Pancreas (tissue), 10 donors: ENCODE data around the gene ISCA2. TPM values are rescaled to one million over a fixed set of nuclear protein-coding genes. Genes with fewer than 3 reads are reported as not detected.
"Not testable (repeated sequence)": the region's sequence is repeated elsewhere in the genome, so short reads cannot be mapped to it uniquely, and the experiment has no call there.

ENCODE experiments used
- ATAC-seq, 4 donors: fragments of 200-7000 bp; cut with Tn5 transposase; one replicate each; pipeline versions ENCODE4 v1.8.0 to v1.9.1; 2020; ENCODE audit warnings: mild to moderate bottlenecking in 4 of 4, moderate library complexity in 4 of 4
- DNase-seq, 6 donors: peaks; one replicate each; pipeline ENCODE4 v3.0.0-alpha.2; 2020
- FAIRE-seq: peaks from 2 replicates; lab custom pipeline; 2012; peaks lifted over from hg19 to GRCh38; lab: Jason Lieb, UNC
- H3K27ac ChIP-seq, 4 donors: fragments of 200-600 bp; sonication (generic); 1 replicate in 3 of 4; 2 replicates in 1 of 4; pipeline versions ENCODE4 v1.5.0 to v1.8.0; 2020
- H3K27me3 ChIP-seq, 4 donors: fragments of 200-600 bp; one replicate each; pipeline ENCODE4 v1.8.0; 2021
- H3K36me3 ChIP-seq, 3 donors: fragments of 200-600 bp; sonication (generic) in 1 of 3; one replicate each; pipeline versions ENCODE4 v1.5.0 to v1.8.0; 2020 to 2021
- H3K4me1 ChIP-seq, 3 donors: fragments of 200-600 bp; one replicate each; pipeline ENCODE4 v1.8.0; 2021
- H3K4me3 ChIP-seq, 4 donors: fragments of 200-600 bp; sonication (generic) in 2 of 4; one replicate each; pipeline versions ENCODE4 v1.5.0 to v1.8.0; 2020 to 2021
- H3K9me3 ChIP-seq, 4 donors: fragments of 200-600 bp; one replicate each; pipeline ENCODE4 v1.8.0; 2021
- WGBS, 2 donors: extraction: QIAGEN DNeasy Blood & Tissue Kit; methylation state at CpG; one replicate each; pipeline ENCODE4 v1.1.7; 2013; 5-methylcytosine and 5-hydroxymethylcytosine counted together
- intact Hi-C, 3 donors: fragments of 100-400 bp; cut with DNase I; formaldehyde crosslinking; loops; one replicate each; pipeline versions ENCODE4 v1.11.1 to v1.14.2; 2022
- polyA plus RNA-seq, 2 donors: library from polyadenylated mRNA; stranded (reverse); fragments of 200-250 nt; gene quantifications; one replicate each; pipeline ENCODE4 v1.2.3, GENCODE V29; 2013
- total RNA-seq, 6 donors: library from RNA; stranded (reverse); fragmentation: NEBNext Ultra II Directional in 4 of 6; extraction: Animal tissue kit (Norgen Biotek cat#: 25700) in 4 of 6; gene quantifications; one replicate each; pipeline versions ENCODE4 v1.2.1 to v1.2.4, GENCODE V29; 2021 to 2023
- TF ChIP-seq, protein P1 (sequence below), 4 donors: fragments of 200-600 bp; sonication (generic) in 3 of 4; IDR thresholded peaks; one replicate each; pipeline versions ENCODE4 v1.5.0 to v1.8.0; 2021; ENCODE audit warnings: antibody characterized with exemption in 4 of 4
- donor health status: healthy with polysubstance abuse.
- donor health status: DM: no; HTN: no; CAD: no; lungs with moderate emphysema.
- donor health status: DM: no; HTN: no; CAD: no.
- donor health status: control.
- donor health status: control.
- donor health status: Bipolar disorder and iron deficiency.
- donor health status: DM: yes; HTN: yes; CAD: no.
- donor health status: DM: no; HTN: no; CAD: no.
- donor health status: DM: no; HTN: no; CAD: no.
- donor health status: DM: yes; HTN: yes; CAD: no.

The ISCA2 gene
- total RNA-seq (10 to 100 TPM in 3 of 6 donors, 1 to 10 TPM in 3; 8.6 to 14.4 (median 10.0) TPM), polyA plus RNA-seq (10 to 100 TPM in 1 of 2 donors, 1 to 10 TPM in 1; 7.7 to 23.4 TPM)

- no peaks in the 10 kb centered on the region for H3K9me3 ChIP-seq
- WGBS, 2 donors = 1% methylated on average over 65 to 73 of the region's 73 CpGs
- intact Hi-C loops = no loop called here
- TF ChIP-seq, protein P1, sequence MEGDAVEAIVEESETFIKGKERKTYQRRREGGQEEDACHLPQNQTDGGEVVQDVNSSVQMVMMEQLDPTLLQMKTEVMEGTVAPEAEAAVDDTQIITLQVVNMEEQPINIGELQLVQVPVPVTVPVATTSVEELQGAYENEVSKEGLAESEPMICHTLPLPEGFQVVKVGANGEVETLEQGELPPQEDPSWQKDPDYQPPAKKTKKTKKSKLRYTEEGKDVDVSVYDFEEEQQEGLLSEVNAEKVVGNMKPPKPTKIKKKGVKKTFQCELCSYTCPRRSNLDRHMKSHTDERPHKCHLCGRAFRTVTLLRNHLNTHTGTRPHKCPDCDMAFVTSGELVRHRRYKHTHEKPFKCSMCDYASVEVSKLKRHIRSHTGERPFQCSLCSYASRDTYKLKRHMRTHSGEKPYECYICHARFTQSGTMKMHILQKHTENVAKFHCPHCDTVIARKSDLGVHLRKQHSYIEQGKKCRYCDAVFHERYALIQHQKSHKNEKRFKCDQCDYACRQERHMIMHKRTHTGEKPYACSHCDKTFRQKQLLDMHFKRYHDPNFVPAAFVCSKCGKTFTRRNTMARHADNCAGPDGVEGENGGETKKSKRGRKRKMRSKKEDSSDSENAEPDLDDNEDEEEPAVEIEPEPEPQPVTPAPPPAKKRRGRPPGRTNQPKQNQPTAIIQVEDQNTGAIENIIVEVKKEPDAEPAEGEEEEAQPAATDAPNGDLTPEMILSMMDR (IDR thresholded peaks at IDR 0.05) = no peak
- peak within 1 kb of the TSS; percentile 61 to 90 (median 80) for H3K27ac ChIP-seq
- H3K27me3 ChIP-seq = no peaks in the 10 kb centered on the region
- peak; percentile 26 for FAIRE-seq
- H3K4me1 ChIP-seq = peaks cover 0 to 26% (median 8%) of the 10 kb centered on the region in 3 donors
- peak within 1 kb of the TSS; percentile 86 to 97 (median 87) for H3K4me3 ChIP-seq
- DNase-seq = peak; percentile 99 to 100 (median 100)
- H3K36me3 ChIP-seq = no peaks in the 10 kb centered on the region
- peak; percentile 91 to 95 (median 93) for ATAC-seq
These were observed at the start of gene ISCA2 for GRCh38 chr14:74493343-74494261. TSS of gene ISCA2 (plus strand) at chr14:74493765. CDS start at chr14:74493775, 10 bp downstream.

DNA sequence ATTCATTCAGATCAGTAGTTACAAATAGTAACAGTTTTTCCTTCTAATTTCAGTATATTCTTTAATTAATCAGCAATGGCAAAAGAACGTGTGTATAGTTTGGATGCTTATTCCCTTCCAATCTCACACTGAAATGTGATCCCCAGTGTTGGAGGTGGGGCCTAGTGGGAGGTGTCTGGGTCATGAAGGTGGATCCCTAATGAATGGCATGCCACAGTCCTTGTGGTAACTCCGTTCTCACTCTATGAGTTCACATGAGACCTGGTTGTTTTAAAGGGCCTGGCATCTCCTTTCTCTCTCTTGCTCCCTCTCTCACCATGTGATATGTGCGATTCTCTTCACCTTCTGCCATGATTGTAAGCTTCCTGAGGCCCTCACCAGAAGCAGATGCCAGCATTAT, 48.7 kb upstream of the ISCA2 start:
- Histone ChIP-seq H3K9me3 (no peaks in the 10 kb centered on the region), H3K4me1 (no peaks in the 10 kb centered on the region), H3K36me3 (no peaks in the 10 kb centered on the region), H3K27me3 (peaks cover 0 to 3% (median 0%) of the 10 kb centered on the region in 4 donors), H3K4me3 (no peak overlapping the region), H3K27ac (no peak overlapping the region)
- ATAC-seq (no peak), FAIRE-seq (no peak), DNase-seq (no peak)
- WGBS, 2 donors = 31 to 43% methylated on average over 3 of the region's 3 CpGs
- TF ChIP-seq, protein P1 (IDR thresholded peaks at IDR 0.05) = no peak
- intact Hi-C loops = no loop called here

GRCh38 chr14:74454397-74454796, 39.2 kb upstream of the ISCA2 start:
- H3K36me3 ChIP-seq, FAIRE-seq, H3K27me3 ChIP-seq, H3K27ac ChIP-seq, intact Hi-C loops, DNase-seq, H3K4me3 ChIP-seq, ATAC-seq, H3K9me3 ChIP-seq, H3K4me1 ChIP-seq: not testable (repeated sequence)
- 70 to 71% methylated on average over 5 of the region's 5 CpGs for WGBS, 2 donors

DNA sequence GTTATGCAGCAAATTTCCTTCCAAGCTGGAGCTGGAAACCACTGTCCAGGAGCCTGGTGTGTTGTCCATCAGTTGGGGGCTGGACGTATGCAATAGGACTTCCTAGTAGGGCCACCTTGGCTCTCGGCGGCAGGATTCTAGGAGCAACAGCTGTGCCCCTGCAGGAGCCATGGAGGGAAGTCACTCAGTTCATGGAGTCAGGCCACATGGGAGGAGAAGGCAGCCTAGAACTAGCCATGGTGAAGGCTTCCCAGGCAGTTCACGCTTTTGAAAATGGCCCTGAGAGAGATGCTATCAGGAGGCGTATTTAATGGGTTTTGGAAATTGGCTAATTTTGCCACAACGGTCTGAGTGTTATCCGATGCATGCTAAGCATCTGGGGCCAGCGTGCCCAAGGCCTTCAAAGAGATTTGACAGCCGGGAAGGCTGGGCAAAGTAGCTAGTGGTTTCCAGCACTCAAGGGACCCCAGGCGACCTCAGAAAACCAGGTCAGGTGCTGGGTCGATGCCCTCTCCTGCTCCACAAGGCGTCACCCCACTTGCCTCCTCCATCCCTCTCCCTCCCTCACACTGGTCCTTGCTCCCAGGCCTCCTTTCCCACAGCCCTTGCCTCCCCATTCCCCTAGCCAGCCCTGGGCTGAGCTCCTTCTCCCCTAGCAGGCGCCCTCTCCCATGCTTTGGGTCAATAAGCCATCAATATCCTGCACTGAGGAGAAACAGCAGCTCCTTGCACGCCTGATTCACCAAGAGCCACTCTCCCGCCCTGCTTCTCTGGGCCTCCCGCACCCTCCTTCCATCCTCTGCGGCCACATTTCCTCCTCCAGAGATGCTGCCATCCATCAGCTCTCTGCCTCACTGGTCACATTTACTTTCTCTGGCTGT, 36.6 kb upstream of the ISCA2 start:
- no peaks in the 10 kb centered on the region for H3K27me3 ChIP-seq
- no peaks in the 10 kb centered on the region for H3K9me3 ChIP-seq
- H3K4me1 ChIP-seq = no peaks in the 10 kb centered on the region
- ATAC-seq = no peak
- H3K4me3 ChIP-seq = no peak overlapping the region
- no peaks in the 10 kb centered on the region for H3K36me3 ChIP-seq
- intact Hi-C loops = no loop called here
- TF ChIP-seq, protein P1 (IDR thresholded peaks at IDR 0.05) = no peak
- DNase-seq = no peak
- 71 to 78% methylated on average over 17 of the region's 17 CpGs for WGBS, 2 donors
- FAIRE-seq = no peak
- no peak overlapping the region for H3K27ac ChIP-seq

DNA sequence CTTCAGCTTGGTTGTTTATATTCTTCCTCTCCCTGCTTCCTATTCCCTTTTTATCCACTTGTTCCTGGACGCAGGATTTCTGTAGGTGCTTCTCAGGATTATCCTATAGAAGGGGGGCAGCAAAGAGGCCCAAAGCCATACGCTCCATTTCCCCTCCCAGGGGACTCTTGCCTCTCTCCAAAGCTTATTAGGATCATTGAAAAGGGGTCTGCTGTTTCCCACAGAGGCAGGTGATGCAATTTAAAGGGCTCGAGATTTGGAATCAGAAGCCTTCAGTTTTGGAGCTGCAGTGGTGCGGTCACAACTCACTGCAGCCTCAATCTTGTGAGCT, 36.0 kb upstream of the ISCA2 start:
- intact Hi-C loops = no loop called here
- no peak for DNase-seq
- no peak for FAIRE-seq
- Histone ChIP-seq H3K9me3 (no peaks in the 10 kb centered on the region), H3K36me3 (no peaks in the 10 kb centered on the region), H3K4me1 (no peaks in the 10 kb centered on the region), H3K27ac (no peak overlapping the region), H3K4me3 (no peak overlapping the region), H3K27me3 (no peaks in the 10 kb centered on the region)
- 73 to 75% methylated on average over 4 of the region's 4 CpGs for WGBS, 2 donors
- TF ChIP-seq, protein P1 (IDR thresholded peaks at IDR 0.05) = no peak
- ATAC-seq = no peak
